IMR-90 (cell line): ENCODE data around the gene SERPINA12. TPM values are rescaled to one million over a fixed set of nuclear protein-coding genes. Genes with fewer than 3 reads are reported as not detected.

Experiments
- ATAC-seq: fragments of 200-7000 bp; cut with Tn5 transposase; 2 replicates; pipeline ENCODE4 v1.9.1; 2020; ENCODE audit warnings: low read depth, mild to moderate bottlenecking, moderate library complexity
- BruUV-seq: library from RNA; stranded (reverse); fragments of 400-500 nt; replicated peaks from 2 replicates; lab custom pipeline; 2021; lab: Mats Ljungman, UMichigan
- CTCF ChIA-PET: fragments of 300-600 bp; formaldehyde crosslinking; extraction: SDS; loops from one replicate; lab custom pipeline; 2021; ENCODE audit warnings: antibody characterized with exemption; lab: Yijun Ruan, JAX
- POLR2A ChIA-PET: fragments of 300-600 bp; sonication (Branson Sonifier 250); formaldehyde crosslinking; loops from one replicate; lab custom pipeline; 2022; ENCODE audit warnings: antibody characterized with exemption; ENCODE audit not compliant: unreplicated experiment; lab: Charles Lee
- DNase-seq: peaks from one replicate; pipeline ENCODE4 v3.0.0; 2013
- H2AFZ ChIP-seq: replicated peaks from 2 replicates; pipeline ENCODE3; 2013; ENCODE audit warnings: low read length, mild to moderate bottlenecking; ENCODE audit not compliant: poor library complexity
- H2AK5ac ChIP-seq: 2 replicates; pipeline ENCODE4 v1.6.1; 2013; ENCODE audit warnings: low read depth, low read length, inconsistent platforms
- H2AK9ac ChIP-seq: replicated peaks from 2 replicates; pipeline ENCODE3; 2013; ENCODE audit warnings: mild to moderate bottlenecking, low read depth, low read length, moderate library complexity; ENCODE audit not compliant: poor library complexity
- H2BK120ac ChIP-seq: 2 replicates; pipeline ENCODE4 v1.6.1; 2013; ENCODE audit warnings: low read depth, low read length, inconsistent platforms
- H2BK15ac ChIP-seq: 3 replicates; pipeline ENCODE4 v1.6.1; 2013; ENCODE audit warnings: low read depth, low read length, inconsistent platforms
- H2BK20ac ChIP-seq: 2 replicates; pipeline ENCODE4 v1.6.1; 2013; ENCODE audit warnings: low read depth, mild to moderate bottlenecking, inconsistent platforms, low read length, moderate library complexity
- H2BK5ac ChIP-seq: 2 replicates; pipeline ENCODE4 v1.6.1; 2013; ENCODE audit warnings: mild to moderate bottlenecking, low read depth, low read length, inconsistent platforms; ENCODE audit not compliant: poor library complexity, severe bottlenecking
- H3K14ac ChIP-seq: replicated peaks from 2 replicates; pipeline ENCODE4 v1.6.1; 2013; ENCODE audit warnings: low read depth, low read length, inconsistent platforms
- H3K18ac ChIP-seq: 2 replicates; pipeline ENCODE4 v1.6.1; 2013; ENCODE audit warnings: low read depth, low read length, control low read depth
- H3K23ac ChIP-seq: 2 replicates; pipeline ENCODE4 v1.6.1; 2013; ENCODE audit warnings: low read depth, low read length, inconsistent platforms
- H3K27ac ChIP-seq: 2 replicates; pipeline ENCODE4 v1.5.1; 2013; ENCODE audit warnings: mild to moderate bottlenecking, control low read depth, low read length; ENCODE audit not compliant: insufficient read depth
- H3K27me3 ChIP-seq: 2 replicates; pipeline ENCODE4 v1.6.1; 2013; ENCODE audit warnings: low read length; ENCODE audit not compliant: control insufficient read depth, insufficient read depth
- H3K36me3 ChIP-seq: 2 replicates; pipeline ENCODE4 v1.6.1; 2013; ENCODE audit warnings: low read length, mixed read lengths; ENCODE audit not compliant: control insufficient read depth, insufficient read depth
- H3K4ac ChIP-seq: 2 replicates; pipeline ENCODE4 v1.6.1; 2013; ENCODE audit warnings: low read depth, low read length, inconsistent platforms
- H3K4me1 ChIP-seq: 2 replicates; pipeline ENCODE4 v1.6.1; 2013; ENCODE audit warnings: low read length, mixed read lengths; ENCODE audit not compliant: control insufficient read depth, insufficient read depth
- H3K4me2 ChIP-seq: 2 replicates; pipeline ENCODE4 v1.6.1; 2013; ENCODE audit warnings: low read depth, mild to moderate bottlenecking, control low read depth, low read length, moderate library complexity
- H3K4me3 ChIP-seq: 2 replicates; pipeline ENCODE4 v1.5.1; 2013; ENCODE audit warnings: low read depth, mild to moderate bottlenecking, control low read depth, low read length, moderate library complexity; ENCODE audit not compliant: insufficient read depth
- H3K56ac ChIP-seq: 2 replicates; pipeline ENCODE4 v1.6.1; 2013; ENCODE audit warnings: low read length, inconsistent platforms; ENCODE audit not compliant: insufficient read depth; ENCODE audit errors: extremely low read depth
- H3K79me1 ChIP-seq, 2 experiments: 2 replicates each; pipeline ENCODE4 v1.6.1; 2013; ENCODE audit warnings: low read length in 2 of 2, inconsistent platforms in 1 of 2, low read depth in 1 of 2
- H3K9ac ChIP-seq: 2 replicates; pipeline ENCODE4 v1.6.1; 2013; ENCODE audit warnings: low read depth, low read length, control low read depth
- H3K9me1 ChIP-seq: 2 replicates; pipeline ENCODE4 v1.6.1; 2013; ENCODE audit warnings: low read length, inconsistent platforms; ENCODE audit not compliant: insufficient read depth
- H3K9me3 ChIP-seq: 2 replicates; pipeline ENCODE4 v1.6.1; 2013; ENCODE audit warnings: low read length; ENCODE audit not compliant: control insufficient read depth, insufficient read depth
- H4K20me1 ChIP-seq: 2 replicates; pipeline ENCODE4 v1.6.1; 2013; ENCODE audit warnings: low read length, inconsistent platforms; ENCODE audit not compliant: insufficient read depth
- H4K5ac ChIP-seq: 2 replicates; pipeline ENCODE4 v1.6.1; 2013; ENCODE audit warnings: mild to moderate bottlenecking, low read depth, low read length, control low read depth
- H4K8ac ChIP-seq, 2 experiments: 2 replicates each; pipeline ENCODE4 v1.6.1; 2013; ENCODE audit warnings: low read depth in 2 of 2, low read length in 2 of 2, control low read depth in 1 of 2, inconsistent platforms in 1 of 2
- H4K91ac ChIP-seq: 2 replicates; pipeline ENCODE4 v1.6.1; 2013; ENCODE audit warnings: low read depth, low read length, inconsistent platforms; ENCODE audit not compliant: insufficient read depth
- FOS ChIP-seq: fragments of 150-350 bp; IDR thresholded peaks from 2 replicates; pipeline ENCODE4 v1.6.1; 2016; ENCODE audit warnings: low read depth, low read length
- WGBS, 2 experiments: methylation state at CpG; one replicate each; pipeline versions ENCODE4 v1.1.5 to v1.1.7; 2013; ENCODE audit warnings: missing lambda C conversion rate in 2 of 2; ENCODE audit not compliant: insufficient read length in 1 of 2; ENCODE audit errors: extremely low coverage in 2 of 2; 5-methylcytosine and 5-hydroxymethylcytosine counted together
- dilution Hi-C: fragments of 300-500 bp; cut with HindIII; formaldehyde crosslinking; loops from one replicate; pipeline ENCODE4 v1.14.3; 2018; ENCODE audit warnings: low sequenced_read_pairs; ENCODE audit not compliant: unreplicated experiment
- in situ Hi-C: fragments of 300-500 bp; cut with MboI; formaldehyde crosslinking; loops from 3 replicates; pipeline ENCODE4 v1.14.3; 2019; ENCODE audit warnings: low sequenced_read_pairs, inconsistent platforms, mixed read lengths
- intact Hi-C: fragments of 100-400 bp; cut with micrococcal nuclease; formaldehyde crosslinking; loops from 2 replicates; pipeline ENCODE4 v1.10.0; 2022
- polyA plus RNA-seq, 3 experiments: library from polyadenylated mRNA; depleted of rRNA; stranded (reverse); fragments of >200 nt; gene quantifications; 2 replicates each; pipeline ENCODE4 v1.2.3, GENCODE V29; 2012; ENCODE audit warnings: low replicate concordance in 1 of 3
- total RNA-seq: library from RNA; depleted of rRNA; stranded (reverse); fragments of >200 nt; gene quantifications from 2 replicates; pipeline ENCODE4 v1.2.3, GENCODE V29; 2012
- TF ChIP-seq, protein P1 (sequence below): fragments of 150-350 bp; IDR thresholded peaks from 2 replicates; pipeline ENCODE4 v1.6.1; 2016; ENCODE audit warnings: low read depth, mild to moderate bottlenecking, low read length, moderate library complexity, borderline replicate concordance

The SERPINA12 gene
- total and polyA plus RNA-seq, 2 of the 4 experiments (the other 2 are of a cell fraction) = not detected

DNA sequence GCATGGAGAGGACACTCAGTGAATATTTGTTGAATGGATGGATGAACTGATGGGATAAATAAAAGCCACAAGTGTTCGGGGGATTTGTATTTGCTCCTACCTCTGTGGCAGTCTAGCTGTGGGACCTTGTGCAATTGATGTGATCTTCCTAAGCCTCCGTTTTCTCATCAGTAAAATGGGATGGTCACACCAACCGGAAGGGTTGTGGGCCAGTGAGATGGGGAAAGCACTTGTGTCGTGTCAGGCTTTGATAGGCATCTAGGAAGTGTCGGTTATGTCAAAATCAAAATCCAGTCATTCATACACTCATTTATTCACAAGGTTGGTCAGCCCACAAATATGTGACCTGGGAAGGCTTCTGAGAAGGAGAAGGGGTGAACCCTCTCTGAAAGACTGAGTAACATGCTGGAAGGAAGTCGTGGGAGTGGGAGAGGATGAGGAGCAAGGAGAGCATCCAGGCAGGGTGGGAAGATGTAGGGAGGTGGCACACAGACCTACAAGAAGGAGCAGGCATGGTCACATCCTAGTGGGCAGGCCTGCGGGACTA lies 25.5 kb downstream of the SERPINA12 start:
- no peaks in the 10 kb centered on the region for H4K20me1 ChIP-seq
- in situ Hi-C loops = no loop called here
- TF ChIP-seq FOS = no peak
- TF ChIP-seq, protein P1, sequence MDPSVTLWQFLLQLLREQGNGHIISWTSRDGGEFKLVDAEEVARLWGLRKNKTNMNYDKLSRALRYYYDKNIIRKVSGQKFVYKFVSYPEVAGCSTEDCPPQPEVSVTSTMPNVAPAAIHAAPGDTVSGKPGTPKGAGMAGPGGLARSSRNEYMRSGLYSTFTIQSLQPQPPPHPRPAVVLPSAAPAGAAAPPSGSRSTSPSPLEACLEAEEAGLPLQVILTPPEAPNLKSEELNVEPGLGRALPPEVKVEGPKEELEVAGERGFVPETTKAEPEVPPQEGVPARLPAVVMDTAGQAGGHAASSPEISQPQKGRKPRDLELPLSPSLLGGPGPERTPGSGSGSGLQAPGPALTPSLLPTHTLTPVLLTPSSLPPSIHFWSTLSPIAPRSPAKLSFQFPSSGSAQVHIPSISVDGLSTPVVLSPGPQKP = no peak
- no peak overlapping the region for H3K14ac ChIP-seq
- no peak overlapping the region for H3K9ac ChIP-seq
- no peak overlapping the region for H2BK5ac ChIP-seq
- H4K91ac ChIP-seq = no peak overlapping the region
- POLR2A ChIA-PET = no interaction called here
- H3K27me3 ChIP-seq = peaks cover 10% of the 10 kb centered on the region
- no TSS peak for BruUV-seq
- no peak overlapping the region for H2AFZ ChIP-seq
- no peak overlapping the region for H3K27ac ChIP-seq
- CTCF ChIA-PET = no interaction called here
- dilution Hi-C loops = no loop called here
- H3K9me1 ChIP-seq = no peaks in the 10 kb centered on the region
- intact Hi-C loops = loop anchor here (10.0 kb wide), 1 partner anchor 299 kb away; no protein-coding TSS in a partner anchor
- no peak overlapping the region for H3K4me3 ChIP-seq
- H2BK20ac ChIP-seq = no peak overlapping the region
- WGBS, 2 experiments = no CpG with 5 or more reads among the region's 7 CpGs
- no peak overlapping the region for H3K23ac ChIP-seq
- no peak overlapping the region for H3K18ac ChIP-seq
- H3K56ac ChIP-seq = no peak overlapping the region
- H2AK9ac ChIP-seq = no peak overlapping the region
- no peaks in the 10 kb centered on the region; the same call in 1 of the 2 replicates for H3K4me1 ChIP-seq
- H3K36me3 ChIP-seq = no peaks in the 10 kb centered on the region
- no peak overlapping the region for H4K8ac ChIP-seq
- H2BK120ac ChIP-seq = no peak overlapping the region
- no peak overlapping the region for H3K4ac ChIP-seq
- H2BK15ac ChIP-seq = no peak overlapping the region
- H3K4me2 ChIP-seq = no peak overlapping the region
- DNase-seq (peak; percentile 56), ATAC-seq (no peak)
- no peak overlapping the region for H4K5ac ChIP-seq
- H3K79me1 ChIP-seq = no peaks in the 10 kb centered on the region
- peaks cover 6% of the 10 kb centered on the region; the same call in 1 of the 2 replicates for H3K9me3 ChIP-seq
- no peak overlapping the region for H2AK5ac ChIP-seq
